NCI-H1930 (cell line): ENCODE measurements around the gene ZNF438.
"Not testable (repeated sequence)": the region's sequence is repeated elsewhere in the genome, so short reads cannot be mapped to it uniquely, and the experiment has no call there.

Source experiments
- DNase-seq, 2 experiments: peaks; one replicate each; lab custom pipeline; 2025; lab: John Stamatoyannopoulos, UW

The ZNF438 gene

DNA sequence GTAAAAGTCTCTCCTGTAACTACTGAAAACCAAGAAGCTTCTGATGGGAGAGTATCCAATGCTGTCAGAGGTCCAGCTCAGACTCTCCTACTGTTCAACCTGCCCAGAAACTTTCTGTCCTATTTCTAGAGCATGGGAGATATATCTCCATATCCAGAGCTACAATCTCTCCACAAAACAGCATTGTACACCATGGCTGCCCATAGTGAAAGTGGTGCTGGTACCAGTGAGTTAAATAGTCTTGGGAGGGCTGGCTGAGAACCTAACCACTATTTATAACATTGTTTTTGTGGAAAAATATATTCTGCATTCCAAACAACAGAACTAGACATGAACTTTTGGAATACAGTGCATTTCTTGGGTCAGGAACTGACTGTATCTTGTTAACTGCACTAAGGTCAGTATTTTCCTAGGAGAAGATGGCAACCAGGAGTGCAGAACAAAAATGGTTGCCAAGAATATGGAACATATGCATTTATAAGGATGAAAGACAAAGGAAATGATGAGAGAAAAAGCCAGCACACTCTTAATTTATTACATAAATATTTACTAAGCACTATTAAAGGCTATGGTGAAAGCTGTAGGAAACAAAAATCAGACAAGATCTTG is 91.9 kb downstream of the ZNF438 start:
- DNase-seq, result no peak

DNA sequence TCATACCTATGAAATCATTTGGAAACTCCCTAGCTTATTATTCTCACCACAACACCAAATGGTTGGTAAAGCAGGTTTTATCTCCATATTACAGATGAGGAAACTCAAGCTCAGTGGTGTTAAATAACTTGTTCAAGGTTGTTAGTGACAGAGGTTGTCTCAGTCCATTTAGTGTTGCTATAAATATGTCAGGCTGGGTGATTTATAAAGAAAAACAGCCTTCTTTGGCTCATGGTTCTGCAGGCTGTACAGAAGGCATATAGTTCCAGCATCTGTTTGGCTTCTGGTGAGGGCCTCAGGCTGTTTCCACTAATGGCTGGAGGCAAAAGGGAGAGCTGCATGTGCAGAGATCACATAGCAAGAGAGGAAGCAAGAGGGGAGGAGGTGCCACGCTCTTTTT is 96.6 kb downstream of the ZNF438 start:
- DNase-seq, result no peak

DNA sequence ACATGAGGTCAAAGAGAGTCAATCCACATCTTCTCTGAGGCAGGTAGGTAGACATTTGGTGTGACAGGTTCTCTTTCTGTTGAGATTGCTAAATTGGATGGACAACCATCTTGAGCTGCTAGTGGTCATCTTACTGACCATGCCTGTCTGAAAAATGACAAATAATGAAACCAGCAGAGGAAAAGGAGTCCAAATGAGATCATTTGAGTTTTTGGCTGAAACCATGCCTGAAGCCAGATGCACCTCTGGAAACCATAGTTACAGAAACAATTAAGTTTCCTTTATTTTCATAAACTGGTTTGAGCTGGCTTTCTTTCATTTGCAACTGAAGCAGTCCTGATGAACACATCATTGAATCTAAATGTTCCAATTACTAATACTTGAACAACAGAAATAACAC is 100.6 kb downstream of the ZNF438 start:
- no peak for DNase-seq

DNA sequence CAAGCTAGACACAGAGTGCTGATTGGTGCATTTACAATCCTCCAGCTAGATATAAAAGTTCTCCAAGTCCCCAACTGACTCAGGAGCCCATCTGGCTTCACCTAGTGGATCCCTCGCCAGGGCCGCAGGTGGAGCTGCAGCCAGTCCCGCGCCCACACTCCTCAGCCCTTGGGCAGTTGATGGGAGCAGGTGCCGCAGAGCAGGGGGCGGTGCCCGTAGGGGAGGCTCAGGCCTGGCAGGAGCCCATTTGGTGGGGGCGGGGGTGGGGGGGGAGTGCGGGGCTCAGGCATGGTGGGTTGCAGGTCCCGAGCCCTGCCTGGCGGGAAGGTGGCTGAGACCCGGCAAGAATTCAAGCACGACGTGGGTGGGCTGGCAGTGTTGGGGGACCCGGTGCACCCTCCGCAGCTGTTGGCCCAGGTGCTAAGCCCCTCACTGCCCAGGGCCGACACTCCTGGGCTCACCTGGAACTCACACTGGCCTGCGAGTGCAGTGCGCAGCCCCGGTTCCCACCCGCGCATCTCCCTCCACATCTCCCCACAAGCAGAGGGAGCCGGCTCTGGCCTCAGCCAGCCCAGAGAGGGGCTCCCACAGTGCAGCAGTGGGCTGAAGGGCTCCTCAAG is 101.7 kb downstream of the ZNF438 start:
- no peak for DNase-seq

DNA sequence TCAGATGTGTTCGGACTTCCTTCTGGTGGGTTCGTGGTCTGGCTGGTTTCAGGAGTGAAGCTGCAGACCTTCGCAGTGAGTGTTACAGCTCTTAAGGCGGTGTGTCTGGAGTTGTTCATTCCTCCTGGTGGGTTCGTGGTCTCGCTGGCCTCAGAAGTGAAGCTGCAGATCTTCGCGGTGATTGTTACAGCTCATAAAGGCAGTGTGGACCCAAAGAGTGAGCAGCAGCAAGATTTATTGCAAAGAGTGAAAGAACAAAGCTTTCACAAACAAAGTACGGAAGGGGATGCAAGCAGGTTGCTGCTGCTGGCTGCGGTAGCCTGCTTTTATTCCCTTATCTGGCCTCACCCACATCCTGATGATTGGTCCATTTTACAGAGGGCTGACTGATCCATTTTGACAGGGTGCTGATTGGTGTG is 102.3 kb downstream of the ZNF438 start:
- not testable (repeated sequence) for DNase-seq

DNA sequence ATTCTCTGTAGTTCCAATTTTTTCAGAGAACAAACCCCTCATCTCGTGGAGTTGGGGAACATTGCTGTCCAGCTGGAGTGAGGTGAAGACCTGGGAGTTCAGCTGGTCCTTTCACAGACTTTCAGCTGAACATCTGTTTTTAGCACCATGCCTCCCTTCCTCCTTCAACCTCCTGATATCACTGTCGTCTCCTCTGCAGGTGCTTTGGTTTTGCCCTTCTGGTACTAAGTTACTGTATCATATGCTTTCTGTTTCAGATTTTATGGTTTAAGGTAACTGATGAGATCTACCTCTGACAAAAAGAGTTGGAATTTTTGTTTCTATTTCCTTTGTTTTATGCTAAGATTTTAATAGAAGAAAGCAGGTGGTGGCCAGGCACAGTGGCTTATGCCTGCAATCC is 102.9 kb downstream of the ZNF438 start:
- no peak for DNase-seq

DNA sequence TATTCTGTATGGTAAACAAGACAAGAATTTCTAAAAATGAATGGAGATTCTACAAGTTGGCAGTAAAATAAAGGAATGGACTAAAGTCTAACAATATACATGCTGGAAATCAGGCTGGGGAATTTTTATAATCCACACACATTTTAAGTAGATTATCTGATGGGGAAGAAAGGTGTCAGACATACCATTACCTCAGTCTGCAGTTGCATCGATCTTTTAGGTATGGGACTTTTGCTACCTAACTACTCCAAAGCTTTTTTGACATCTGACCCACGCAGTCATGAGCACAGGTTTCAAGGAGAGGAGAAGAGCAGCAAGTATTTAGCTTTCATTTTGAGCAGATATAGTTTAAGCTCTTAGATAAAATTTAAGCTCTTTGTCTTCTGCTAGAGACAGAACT is 113.0 kb downstream of the ZNF438 start:
- no peak for DNase-seq

DNA sequence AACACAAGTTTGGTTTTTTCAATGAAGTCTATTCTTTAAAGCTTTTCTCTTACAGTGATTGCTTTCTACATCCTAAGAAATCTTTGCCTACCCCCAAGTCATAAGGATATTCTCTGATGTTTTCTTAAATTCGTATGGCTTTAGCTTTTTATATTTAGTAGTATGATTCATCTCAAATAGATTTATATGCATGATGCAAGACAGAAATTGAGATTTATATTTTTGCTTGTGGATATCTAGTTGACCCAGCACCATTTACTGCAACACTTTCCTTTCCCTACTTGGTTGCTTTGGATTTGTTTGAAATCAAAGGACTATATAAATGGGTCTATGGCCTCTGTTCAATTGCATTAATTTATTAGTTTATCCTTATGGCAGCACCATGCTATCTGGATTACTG is 113.9 kb downstream of the ZNF438 start:
- DNase-seq, result no peak

DNA sequence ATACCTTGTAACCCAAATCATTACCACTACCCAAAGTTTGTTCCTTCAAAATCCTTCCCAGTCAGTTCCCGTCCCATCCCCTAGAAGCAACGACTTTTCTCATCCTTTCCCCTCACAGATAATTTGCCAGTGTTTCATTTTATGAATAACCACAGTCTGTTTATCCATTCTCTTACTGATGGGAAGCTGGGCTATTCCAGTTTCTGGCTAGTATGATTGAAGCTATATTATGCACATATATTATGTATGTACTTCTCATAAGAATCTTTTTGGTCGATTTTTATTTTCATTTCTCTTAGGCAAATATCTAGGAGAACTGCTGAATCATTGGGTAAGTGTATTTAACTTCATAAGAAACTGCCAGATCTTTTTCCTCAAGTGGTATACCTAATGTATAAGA is 114.6 kb downstream of the ZNF438 start:
- DNase-seq, result no peak

DNA sequence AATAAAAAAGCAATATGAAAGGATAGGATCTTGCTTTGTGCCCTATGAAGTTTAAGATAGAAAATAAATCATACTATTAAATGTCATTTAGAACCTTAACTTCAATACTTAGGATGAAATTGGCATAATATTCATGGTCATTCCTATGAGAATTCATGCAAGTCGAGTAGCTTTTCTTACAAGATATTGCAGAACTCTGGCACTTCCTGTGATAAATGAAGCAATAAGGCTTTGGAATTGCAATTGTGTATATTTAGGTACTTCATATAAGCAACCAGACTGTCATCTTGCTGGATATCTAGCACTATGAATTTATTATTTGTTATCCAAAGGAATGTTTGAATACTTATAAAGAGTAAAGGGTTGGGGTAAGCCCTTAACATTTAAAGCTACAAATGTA is 116.5 kb downstream of the ZNF438 start:
- no peak for DNase-seq

DNA sequence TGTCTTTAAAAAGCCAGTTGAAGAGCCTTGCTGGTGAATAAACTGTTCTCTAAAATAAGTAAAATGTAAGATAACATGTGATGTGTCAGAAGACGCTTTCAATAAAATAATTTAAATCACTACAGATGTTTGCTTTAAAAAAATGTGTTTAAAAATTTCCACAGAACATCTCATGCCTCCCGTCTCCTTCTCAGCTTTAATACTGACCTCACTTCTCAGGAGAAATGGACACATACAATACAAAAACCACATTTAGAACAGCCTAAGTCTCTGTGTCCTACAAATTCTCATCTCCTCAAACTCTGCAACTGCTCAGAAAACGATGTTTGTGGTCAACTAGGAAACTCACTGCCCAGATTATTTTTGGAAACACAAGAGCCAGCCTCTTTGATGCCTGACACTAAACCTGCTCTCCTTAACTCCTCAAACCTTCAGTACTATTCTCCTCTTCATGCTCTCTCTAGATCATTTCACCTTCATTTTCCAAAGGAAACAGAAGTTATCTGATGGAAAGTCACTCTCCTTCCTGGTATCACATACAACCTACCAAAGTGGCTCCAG is 120.3 kb downstream of the ZNF438 start:
- no peak for DNase-seq

DNA sequence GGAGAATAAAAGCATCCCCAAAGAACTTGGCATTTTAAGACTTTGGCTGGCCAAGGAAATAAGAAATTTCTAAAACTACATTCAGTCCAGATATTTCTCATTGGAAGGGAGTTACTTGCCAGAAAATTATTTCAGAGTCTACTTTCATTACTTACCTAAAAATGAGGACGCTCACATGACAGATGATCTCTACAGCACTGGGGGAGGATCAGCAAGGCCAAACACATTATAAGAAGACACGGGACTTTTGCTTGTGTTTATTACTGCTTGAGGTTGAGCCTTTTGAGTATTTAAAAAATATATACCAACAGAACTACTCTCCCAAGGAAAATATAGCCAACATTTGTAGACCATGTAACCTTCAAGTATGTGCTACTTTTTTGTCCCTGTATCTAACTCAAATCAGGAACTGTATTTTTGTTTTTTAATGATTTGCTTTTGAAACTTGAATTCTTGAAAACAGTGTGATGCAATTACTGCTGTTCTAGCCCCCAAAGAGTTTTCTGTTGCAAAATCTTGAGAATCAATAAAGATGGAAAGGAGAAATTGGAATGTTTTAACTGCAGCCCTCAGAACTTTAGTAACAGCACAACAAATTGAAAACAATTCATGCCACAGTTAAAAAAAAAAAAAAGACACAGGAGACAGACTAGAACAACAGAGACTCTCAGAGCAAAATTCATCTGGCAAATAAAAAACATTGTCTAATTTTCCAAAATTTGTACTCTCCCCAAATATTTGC is 128.1 kb downstream of the ZNF438 start:
- no peak for DNase-seq

DNA sequence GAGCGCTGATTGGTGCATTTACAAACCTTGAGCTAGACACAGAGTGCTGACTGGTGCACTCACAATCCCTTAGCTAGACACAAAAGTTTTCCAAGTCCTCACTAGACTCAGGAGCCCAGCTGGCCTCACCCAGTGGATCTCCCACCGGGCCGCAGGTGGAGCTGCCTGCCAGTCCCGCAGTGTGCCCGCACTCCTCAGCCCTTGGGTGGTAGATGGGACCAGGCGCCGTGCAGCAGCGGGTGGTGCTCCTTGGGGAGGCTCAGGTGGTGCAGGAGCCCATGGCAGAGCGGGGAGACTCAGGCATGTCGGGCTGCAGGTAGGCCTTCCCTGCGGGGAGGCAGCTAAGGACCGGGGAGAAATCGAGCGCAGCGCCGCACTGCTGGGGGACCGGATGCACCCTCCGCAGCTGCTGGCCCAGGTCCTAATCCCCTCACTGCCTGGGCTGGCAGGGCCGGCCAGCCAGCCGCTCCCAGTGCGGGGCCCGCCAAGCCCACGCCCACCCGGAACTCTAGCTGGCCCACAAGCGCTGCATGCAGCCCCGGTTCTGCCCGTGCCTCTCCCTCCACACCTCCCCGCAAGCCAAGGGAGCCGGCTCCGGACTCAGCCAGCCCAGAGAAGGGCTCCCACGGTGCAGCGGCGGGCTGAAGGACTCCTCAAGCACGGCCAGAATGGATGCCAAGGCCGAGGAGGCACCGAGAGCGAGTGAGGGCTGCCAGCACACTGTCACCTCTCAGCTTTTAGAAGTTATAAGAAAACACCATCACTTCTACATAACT is 128.9 kb downstream of the ZNF438 start:
- DNase-seq, result no peak

DNA sequence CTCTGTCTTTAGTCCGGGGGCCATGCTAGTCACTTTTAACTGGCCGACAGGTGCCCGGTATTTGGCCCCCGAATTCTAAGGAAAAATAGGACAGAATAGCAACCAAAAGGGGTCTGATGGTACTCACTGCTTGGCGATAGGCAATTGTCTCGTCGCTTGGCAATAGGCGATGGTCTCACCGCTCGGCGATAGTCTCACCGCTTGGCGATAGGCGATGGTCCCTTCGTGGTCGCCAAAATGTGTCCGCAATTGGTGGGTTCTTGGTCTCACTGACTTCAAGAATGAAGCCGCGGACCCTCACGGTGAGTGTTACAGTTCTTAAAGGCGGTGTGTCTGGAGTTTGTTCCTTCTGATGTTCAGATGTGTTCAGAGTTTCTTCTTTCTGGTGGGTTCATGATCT is 130.2 kb downstream of the ZNF438 start:
- not testable (repeated sequence) for DNase-seq

DNA sequence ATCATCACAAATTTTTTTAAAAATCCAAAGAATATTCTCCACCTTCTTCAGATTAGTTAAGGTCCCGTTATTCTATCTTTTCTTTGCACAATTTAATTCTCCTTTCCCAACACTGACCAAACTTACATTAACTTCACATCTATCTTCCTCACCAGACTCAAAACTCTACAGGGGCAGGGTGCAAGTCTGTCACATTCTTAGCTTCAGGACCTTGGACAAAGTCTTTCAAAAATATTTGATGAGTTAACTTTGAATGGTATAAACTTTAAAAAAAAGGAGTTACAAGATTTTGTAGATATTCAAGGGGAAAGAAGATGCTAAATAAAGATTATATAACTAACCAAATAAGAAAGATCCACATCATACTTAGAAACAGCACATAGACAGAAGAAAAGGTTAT is 132.7 kb downstream of the ZNF438 start:
- no peak for DNase-seq

DNA sequence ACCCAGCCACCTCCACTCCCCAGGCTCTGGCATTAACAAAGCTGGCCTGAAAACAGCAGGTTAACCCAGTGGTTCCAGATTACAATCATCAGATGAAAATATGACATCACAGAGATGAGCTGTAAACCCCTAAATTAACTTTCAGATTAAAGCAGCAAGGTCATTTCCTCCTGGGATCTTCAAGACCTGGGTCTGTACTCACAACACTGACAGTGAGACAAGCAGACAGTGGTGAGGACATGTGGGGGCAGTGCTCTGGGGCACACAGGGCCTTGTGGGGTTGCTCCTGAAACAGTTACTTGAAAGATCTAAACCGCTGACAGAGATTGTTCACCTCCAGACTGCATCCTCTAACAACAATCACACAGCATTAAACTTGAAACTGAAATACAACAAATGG is 134.1 kb downstream of the ZNF438 start:
- no peak for DNase-seq

DNA sequence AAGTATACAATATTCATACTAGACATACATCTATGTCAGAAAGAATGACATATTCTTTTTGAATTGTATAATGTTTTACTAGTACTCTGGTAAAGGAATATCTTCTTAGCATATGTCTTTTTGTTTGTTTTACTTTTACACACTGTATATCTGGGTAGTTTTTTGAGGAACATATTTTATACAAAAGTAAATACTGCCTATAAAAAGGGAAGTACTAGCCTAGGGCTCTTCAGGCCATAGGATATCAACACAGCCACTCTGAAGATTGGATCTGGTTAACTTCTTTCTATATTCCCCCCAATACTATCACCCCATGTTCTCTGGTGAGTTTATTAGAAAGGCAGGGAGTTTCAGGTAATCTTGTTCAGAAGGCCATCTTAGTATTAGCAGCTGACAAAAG is 134.6 kb downstream of the ZNF438 start:
- DNase-seq, result no peak

DNA sequence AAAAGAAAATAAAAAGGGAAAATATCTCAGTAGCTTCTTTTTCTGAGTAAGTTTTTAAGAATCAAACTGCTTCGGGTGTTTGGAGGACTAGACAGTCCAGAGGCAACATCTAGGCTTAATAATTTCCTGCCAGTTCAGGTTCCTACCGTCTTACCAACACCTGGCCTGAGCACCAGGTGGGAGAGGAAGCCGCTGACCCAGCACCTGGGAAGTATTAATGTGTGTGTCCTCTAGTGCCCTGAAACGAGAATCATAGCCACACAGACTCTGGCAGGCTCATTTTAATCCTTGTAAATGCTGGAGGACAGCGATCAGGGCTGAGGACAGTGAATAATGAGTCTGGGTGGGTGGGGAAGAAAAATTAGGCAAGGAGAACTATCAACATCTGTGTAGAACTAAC is 137.4 kb downstream of the ZNF438 start:
- no peak for DNase-seq

DNA sequence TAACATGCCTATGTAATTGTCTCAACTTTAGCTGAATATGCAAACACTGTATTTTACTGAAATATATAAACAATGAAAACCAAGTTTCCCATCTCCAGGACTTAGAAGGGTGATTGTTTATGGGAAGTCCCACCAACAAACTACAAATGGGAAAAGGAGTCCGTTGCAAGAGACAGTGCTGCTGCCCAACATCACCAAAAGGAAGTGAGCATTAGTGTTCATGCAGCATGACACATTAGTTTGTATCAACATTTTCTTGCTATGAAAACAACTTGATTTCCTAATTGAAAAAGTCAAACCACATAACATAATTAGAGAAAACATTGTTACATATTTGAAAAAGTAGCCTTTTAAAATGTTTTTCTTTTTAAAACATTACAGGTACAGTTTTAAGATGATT is 138.5 kb downstream of the ZNF438 start:
- no peak for DNase-seq

DNA sequence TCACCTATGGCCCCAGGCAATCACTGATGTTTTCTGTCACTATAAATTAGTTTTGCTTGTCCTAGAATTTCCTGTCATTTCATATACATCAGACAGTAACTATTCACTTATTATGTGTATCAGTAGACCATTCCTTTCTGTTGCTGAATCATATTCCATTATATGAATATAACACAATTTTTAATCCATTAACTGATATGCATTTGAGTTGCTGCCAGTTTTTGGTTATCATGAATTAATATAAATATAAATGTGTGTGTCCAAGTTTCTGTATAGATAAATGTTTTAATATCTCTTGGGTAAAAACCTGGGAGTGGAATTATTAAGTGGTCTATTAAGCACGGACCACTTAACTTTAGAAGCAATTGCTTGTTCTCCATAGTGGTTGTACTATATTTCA is 143.8 kb downstream of the ZNF438 start:
- DNase-seq, result no peak

DNA sequence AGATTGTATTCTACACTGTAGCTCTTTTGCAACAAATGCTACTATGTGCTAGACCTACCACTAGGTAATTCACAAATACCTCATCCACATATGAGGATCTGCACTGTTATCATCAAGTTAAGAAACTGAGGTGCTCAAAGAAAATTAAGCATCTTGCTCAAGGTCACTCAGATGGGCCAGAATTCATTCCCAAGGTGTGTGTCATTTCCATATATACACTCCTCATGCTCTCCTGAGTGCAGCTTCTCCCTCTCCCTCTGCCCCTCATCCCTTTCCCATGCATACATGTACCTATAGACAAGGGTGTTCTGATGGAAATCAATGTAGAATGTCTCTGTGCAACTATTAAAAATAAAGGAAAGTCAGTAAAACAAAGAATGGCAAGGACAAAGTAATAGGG is 146.2 kb downstream of the ZNF438 start:
- DNase-seq, result no peak

DNA sequence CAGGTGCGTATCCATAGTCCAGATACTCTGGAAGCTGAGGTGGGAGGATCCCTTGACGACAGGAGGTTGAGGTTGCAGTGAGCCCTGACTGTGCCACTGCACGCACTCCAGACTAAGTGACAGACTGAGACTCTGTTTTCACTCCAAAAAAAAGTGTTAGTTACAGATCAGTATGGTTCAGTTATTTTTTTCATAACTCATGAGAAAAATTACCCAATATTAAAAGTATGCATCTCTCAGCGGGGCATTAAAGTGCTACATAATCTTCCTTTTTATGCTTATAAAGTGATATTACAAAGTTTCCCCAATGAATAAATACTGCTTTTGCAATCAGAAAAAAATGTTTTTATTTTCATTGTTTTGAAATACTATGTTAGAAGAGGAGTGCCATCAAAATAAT is 147.9 kb downstream of the ZNF438 start:
- DNase-seq, result no peak

DNA sequence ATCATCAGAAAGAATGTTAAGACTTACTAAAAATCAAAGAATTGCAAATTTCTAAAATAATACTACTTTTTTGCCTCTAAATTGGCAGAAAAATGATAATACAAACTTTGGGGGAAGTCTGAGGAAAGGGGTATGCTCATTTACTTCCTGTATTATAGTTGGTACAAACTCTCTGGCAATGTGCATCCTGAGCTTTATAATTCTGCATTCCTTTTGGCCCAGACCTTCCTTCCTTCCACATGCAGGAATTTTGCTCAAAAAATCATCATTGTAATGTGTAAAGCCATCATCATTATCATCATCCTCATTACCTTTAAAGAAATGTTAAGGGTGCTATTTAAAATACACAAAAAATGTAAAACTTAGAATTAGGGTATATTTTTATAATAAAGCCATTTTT is 148.5 kb downstream of the ZNF438 start:
- DNase-seq, result no peak
